GM19193 (cell line): ENCODE data around the gene CDH22.
A peak's percentile ranks its signal among the peaks of the same experiment; 100 is the strongest.

Experiments
- POLR2A ChIP-seq: IDR thresholded peaks from 4 replicates; pipeline ENCODE4 v1.6.1; 2011; ENCODE audit not compliant: insufficient read depth, insufficient read length; ENCODE audit errors: extremely low read depth

The CDH22 gene

DNA sequence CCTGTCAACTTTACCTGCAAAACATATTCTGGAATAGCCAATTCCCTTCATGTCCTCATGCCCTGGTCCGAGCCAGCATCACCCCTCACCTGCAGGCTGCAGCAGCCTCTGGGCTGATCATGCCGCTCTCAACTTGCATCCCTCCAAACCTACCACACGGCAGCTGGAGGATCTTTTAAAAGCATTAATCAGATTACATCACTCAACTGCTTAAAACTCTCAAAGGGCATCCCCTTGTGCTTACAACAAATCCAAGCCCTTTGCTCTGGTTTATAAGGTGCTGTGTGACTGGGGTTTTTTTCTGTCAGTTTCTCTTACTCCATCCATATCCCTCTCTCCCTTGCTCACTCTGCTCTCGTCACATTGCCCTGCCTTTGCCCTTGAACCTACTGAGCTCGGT lies 166.2 kb downstream of the CDH22 start:
- no peak for TF ChIP-seq POLR2A

DNA sequence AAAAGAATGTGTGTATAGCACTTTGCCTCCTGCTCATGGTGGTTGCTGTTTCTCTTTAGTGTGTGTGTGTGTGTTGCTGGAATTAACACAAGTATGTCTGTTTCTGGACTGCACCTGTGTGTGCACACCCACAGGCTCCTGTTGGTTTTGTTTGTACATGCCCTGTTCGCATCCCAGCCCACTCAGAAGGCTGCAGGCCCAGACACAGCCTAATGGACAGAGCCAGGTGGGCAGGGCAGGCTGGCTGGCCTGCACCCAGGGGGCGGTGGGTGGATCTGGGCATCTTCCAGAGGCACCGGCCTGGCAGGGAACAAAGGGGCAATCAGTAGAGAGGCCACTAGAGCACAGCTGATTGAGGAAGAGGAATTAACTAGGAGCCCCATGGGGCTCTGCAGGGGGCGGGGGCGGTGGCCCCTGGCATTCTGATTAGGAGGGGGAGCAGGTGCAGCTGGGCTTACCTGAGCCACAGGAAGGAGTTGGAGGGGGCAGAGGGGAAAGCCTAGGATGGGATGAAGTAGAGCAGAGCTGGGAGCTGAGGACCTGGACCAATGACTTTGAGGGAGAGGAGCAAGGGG lies 168.3 kb downstream of the CDH22 start:
- TF ChIP-seq POLR2A, result no peak

DNA sequence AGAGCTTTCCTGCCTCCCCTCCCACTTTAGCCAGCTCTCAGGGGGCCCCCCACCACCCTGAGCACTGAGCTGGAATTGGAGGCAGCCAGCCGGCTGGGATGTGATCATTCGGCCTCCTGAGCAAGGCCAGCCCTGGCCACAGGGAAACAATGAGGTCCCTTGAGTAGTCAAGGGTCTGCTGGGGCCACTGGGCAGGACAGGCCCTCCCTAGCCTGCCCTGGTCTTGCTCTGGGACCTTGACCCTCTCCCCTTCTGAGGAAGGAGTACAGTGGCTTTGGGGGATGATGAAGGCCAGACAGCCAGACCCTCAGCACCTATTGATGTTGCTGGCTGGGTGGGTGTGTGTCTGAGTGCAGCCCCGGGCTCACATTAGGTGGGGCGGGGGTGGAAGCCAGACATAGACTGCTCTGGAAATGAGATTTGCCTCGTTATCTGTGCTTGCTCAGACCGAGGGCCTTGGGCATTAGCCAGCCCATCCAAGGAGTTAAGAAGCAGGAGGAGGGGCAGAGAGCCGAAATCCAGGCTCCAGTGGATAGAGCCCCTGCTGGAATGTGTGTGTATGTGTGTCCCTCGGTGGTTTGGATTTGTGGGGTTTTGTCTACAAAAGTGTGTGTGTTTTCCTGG lies 168.9 kb downstream of the CDH22 start:
- no peak for TF ChIP-seq POLR2A

DNA sequence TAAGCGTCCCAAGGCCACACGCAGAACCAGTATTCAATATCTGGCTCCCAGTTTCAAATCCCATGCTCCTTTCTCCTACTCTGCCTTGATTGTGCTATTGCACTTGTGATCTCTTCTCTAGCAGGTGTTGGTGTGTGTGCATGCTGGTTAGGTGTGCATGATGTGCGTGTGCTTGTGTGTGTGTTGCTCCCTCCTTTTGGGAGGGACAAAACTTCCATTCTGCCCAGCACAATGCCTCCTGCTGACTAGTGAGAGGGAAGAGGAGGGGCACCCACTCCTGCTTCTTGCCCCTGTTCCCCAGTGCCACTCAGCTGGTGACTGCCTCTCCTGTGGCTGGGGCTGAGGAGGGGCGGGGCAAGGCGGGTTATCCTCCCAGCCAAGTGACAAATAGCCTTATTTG lies 170.5 kb downstream of the CDH22 start:
- TF ChIP-seq POLR2A, result no peak

DNA sequence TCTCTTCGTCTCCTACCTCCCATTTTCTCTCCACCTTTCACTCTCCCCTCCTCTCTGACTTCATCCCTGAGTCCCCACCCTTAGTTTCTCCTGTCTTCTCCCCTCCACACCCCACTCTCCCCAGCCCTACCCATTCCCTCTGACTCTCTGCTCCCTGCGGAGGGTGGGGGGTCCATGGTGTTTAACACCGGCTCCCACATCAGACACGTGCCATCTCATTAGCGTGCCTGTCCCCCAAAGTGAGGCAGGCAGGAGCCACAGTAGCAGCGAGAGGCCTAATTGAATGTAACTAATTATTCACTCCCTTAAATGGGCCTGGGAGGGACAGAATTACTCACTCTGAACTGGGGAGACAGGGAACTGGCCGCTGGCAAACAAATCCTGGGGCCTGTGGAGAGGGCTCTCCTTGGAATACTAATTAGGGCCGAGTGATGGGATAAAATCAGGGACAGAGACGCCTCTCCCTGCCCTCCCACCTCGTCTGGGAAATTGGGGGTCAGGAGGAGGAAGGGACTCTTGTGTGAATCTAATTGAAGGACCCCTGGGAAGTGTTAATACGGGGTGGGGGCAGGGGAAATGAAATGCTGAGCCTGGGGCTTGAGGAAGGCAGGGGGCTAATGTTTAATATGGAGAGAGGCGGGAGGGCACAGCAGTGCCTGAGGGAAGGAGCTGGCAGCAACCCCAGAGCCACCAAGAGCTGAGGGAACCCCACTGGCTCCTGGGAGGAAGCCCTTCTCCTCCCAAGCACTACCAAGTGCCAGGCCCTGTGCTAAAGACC lies 172.3 kb downstream of the CDH22 start:
- no peak for TF ChIP-seq POLR2A

DNA sequence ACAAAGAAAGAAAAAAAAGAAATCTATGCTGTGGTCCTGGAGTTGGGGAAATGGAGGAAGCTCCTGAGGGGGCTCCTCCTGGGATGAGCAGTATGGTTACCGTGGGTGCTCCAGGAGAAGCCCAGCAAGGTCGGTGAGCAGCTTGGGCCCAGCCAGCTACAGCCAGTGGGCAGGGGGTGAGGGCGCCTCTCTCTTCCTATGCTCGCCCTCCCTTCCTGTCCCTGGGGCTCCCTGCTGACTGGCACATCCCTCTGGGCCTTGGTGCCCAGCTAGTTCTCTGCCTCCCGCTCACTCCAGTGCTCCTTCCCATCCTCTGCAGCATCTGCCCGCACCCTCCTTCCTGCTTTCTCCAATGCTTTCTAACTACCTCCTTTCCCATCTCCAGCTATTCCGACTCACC lies 173.6 kb downstream of the CDH22 start:
- no peak for TF ChIP-seq POLR2A

DNA sequence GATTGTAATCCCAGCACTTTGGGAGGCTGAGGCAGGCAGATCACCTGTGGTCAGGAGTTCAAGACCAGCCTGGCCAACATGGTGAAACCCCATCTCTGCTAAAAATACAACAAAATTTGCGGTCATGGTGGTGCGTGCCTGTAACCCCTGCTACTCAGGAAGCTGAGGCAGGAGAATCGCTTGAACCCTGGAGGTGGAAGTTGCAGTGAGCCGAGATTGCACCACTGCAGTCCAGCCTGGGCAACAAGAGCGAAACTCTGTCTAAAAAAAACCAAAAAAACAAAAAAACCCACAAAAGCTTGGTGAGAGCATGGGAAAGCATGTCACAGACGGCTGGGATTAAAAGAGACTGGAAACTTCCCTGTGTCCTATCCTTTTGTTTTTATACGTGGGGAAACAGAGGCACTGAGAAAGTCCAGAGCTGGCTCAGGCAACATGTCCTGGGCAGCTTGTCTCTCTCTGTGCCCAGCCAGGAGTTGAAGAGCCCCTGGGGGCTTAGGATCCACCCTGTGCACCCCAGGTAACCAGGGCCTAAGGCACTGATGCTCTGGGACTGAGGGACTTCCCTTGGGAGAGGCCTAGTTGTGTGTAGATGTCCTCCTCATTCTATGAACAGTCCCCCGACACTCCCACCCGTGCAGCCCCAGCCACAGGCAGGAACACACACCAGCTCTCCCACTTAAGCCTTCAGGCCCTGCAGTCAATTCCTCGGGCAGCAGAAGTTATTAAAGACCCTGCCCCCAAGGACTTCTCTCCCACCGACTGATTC lies 174.2 kb downstream of the CDH22 start:
- no peak for TF ChIP-seq POLR2A

DNA sequence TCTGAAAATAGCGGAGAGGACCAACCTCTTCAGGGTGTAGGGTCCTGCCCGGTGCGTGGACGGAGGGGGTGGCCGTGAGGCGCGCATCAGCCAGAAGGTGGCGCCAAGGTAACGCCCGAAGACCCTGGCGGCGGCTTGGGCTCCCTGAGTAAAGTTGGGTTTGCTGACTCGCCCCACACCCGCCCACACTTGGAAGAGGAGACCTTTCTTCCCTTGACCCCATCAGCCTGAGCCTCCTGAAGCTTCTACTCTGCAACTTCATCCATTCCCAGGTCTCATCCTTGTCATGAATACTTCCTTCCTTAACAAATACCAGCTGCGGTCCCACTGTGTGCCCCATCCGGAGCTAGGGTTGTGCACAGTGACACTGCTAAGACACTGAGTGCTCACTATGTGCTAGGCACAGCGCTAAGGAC lies 175.6 kb downstream of the CDH22 start:
- no peak for TF ChIP-seq POLR2A

DNA sequence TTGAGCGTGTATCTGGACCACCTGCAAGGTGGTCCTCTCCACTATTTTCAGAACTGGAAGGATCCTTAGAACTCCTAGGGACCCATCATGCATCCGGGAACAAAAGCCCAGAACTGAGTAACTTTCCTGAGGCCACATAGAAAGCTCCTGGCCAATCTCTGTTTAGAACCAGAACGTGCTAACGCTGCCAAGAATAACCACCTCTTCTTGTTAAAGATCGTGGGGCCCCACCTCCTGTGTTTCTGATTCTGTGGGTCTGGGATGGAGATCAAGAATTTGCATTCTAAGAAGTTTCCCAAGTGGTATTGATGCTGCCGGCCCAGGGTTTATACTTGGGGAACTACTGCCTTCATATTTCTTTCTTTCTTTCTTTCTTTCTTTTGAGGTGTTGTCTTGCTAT lies 176.9 kb downstream of the CDH22 start:
- no peak for TF ChIP-seq POLR2A

DNA sequence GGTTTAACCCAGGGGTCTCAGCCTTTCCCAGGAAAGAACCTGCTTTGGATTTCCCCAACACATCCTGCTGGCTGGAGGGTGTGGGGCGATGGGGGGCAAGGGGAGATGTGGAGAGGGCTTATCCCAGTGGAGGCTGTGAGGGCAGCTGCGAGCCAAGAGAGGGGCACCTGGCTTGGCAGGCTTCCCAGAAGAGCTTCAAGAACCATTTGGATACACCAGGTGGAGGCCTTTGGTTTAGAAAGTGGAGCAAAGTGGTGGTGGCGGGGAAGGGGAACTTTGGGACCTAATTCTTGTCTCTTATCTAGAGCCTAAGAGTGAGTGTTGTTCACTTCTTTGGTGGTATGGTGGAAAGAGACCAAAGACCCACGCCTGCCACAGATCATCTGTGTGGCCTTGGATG lies 177.8 kb downstream of the CDH22 start:
- no peak for TF ChIP-seq POLR2A

DNA sequence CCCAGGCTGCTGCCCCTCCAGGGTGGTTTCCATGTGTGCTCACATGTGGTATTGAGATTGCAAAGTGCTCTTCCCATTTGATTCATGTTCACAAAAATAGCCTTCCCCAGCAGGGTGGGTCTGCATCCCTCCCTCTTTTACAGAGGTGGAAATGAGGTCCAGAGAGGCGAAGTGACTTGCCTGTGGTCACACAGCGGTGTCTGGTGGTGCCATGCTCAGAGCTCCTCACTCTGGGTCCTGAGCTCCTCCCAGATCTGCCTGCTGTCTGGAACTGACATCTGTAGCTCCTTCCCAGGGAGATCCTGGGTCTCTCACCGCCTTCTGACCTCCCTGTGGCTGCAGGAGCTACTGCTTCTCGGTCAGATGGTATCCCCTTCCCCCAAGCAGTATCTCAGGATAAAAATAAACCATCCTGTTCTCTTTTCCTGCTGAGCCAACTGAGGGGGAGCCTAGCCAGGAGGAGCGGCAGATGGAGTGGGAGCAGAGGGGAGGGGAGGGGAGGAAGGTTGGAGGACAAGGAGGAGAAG lies 178.3 kb downstream of the CDH22 start:
- peak; percentile 70 for TF ChIP-seq POLR2A

DNA sequence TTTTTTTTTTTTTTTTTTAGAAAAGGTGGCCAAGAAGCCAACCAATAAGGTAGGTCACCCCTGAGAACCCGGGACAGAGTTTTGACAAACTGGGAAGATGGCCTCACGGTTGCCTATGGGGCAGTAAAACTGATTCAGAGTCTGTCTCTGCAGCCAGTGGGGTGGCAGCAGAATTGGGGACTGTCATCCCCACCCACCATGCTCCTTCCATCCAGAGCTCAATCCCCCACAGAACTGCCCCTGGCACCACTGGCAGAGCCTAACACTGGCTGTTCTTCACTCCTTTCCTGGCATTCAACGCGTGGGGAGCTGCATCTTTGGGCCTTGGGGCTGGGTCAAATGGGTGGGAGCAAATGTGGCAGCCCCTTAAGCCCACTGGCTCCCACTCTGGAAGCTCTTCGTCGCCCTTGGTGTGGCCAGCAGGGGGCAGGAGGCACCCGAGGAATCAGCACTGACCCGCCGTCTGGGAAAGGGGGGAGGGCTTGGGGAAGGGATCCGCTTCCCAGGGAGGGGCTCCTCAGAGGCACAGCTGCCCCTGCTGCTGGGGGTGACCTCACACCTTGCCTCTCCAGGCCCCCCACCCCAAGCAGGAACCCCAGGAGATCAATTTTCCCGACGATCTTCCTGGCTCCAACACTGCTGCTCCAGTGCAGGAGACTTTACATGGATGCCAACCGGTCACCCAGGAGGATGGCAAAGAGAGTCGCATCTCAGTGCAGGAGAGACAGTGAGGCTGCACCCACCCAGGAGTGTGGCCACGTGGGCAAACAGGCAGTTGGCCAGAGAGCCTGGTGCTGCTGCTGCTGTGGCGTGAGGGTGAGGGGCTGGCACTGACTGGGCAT lies 179.8 kb downstream of the CDH22 start:
- TF ChIP-seq POLR2A, result peak; percentile 20

DNA sequence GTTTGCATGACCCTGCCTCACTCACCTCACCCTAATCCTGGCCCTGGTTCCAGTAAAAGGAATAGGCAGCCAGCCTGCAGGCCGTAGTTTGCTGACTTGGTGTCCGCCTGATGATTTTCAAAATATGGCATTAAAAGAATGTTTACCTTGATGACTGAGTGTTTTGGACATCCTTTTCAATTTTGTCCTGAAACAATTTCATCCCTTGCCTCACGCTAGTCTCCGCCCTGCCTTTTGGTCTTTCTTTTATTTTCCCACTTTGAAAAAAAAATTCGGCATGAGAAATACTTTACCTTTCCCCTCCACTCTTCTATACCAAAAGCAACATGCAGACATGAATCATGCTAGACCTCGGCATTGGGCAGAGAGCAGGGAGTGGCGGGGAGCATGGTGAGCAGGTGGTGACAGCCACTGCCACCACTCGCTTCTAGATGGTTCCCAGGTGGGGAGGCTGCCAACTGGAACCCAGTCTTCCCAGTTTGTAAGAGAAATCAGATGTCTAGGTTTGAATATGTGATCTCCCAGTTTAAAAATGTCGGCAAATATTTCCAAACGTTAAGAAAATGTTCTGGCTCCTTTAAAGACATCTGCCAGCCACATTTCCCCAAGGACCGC lies 180.8 kb downstream of the CDH22 start:
- TF ChIP-seq POLR2A, result peak; percentile 37
